Measurements from ENCODE around the gene AFF3. TPM values are rescaled to one million over a fixed set of nuclear protein-coding genes. Genes with fewer than 3 reads are reported as not detected.

AFF3 gene
- total and polyA plus RNA-seq, 2 of the 13 experiments (the other 11 are each of a cell fraction or from before 2014, with no cell fraction given) = not detected

DNA sequence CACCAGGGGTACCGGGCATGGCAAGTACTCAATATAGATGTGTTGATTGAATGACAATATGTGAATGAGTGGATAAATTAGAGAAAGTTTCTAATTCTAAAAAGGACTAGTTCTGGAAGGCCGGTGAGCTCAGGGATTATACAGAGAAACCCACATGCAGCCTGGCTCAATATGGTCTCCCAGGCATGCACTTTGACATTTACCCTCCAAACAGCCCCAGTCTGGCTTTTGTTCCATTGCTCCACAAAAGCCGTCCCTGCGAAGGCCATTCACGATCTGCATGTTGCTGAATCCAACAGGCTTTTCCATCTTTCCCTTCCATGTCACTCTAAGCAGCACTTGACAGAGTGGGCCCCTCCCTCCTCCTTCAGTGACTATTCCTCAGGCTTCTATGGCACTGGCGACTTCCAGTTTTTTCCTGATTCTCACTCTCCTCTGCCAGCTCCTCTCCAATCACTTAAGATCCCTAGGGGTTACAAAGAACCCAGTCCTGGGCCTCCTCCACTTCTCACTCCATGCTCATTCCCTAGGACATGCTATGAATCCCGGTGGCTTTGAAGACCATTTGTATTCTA, 266.7 kb downstream of the AFF3 start:
- intact Hi-C loops (cut with micrococcal nuclease; ENCODE audit: unreplicated experiment) = no loop called here
- DNase-seq (ENCODE audit: low spot score) (no peak), FAIRE-seq (no peak), ATAC-seq (no peak)
- no peaks in the 10 kb centered on the region for H3K4me1 ChIP-seq (ENCODE audit: insufficient read depth, low read length)
- no peak overlapping the region for H3K4me2 ChIP-seq (ENCODE audit: low read depth, low read length)
- H3K9ac ChIP-seq (ENCODE audit: insufficient read depth, low read depth, low read length) = no peak overlapping the region
- no peak overlapping the region for H2AFZ ChIP-seq (ENCODE audit: low read length)
- BruUV-seq (replicated peaks) = no TSS peak
- 0 out of 5 replicates have a peak, but pooled peaks cover 0 to 2% of the 10 kb centered on the region in 2 experiments for H3K27me3 ChIP-seq (ENCODE audit: control insufficient read depth in 1 of 2, insufficient read depth in 2 of 2, low read length in 2 of 2)
- no peak overlapping the region for H3K27ac ChIP-seq (ENCODE audit: extremely low read length, insufficient read depth, low read length)
- H3K4me3 ChIP-seq (replicated peaks in 1 of 3; ENCODE audit: insufficient read depth in 1 of 3, low read depth in 2 of 3, low read length in 3 of 3) = no peak overlapping the region
- H3K79me2 ChIP-seq (ENCODE audit: insufficient read depth, low read length) = no peaks in the 10 kb centered on the region
- 45% methylated on average over 7 of the region's 7 CpGs for whole genome bisulfite sequencing (ENCODE audit: low lambda C conversion rate)
- POLR2A ChIA-PET = no interaction called here
- CTCF ChIA-PET (ENCODE audit: low intra/inter-chr PET ratio, low total read pairs) = no interaction called here
- H3K9me3 ChIP-seq (ENCODE audit: low read length) = no peaks in the 10 kb centered on the region
- H3K36me3 ChIP-seq (replicated peaks in 1 of 2; ENCODE audit: control insufficient read depth in 1 of 2, insufficient read depth in 2 of 2, low read length in 2 of 2) = no peaks in the 10 kb centered on the region
- in situ Hi-C loops (cut with HindIII; ENCODE audit: extremely low pct_ligation_motif_present, low pct_unique_long_range_greater_than_20kb) = no loop called here
- H4K20me1 ChIP-seq (ENCODE audit: insufficient read depth, low read length) = no peaks in the 10 kb centered on the region
- TF ChIP-seq JUNB (CRISPR knock-in tag; IDR thresholded peaks at IDR 0.05; ENCODE audit: borderline replicate concordance) = no peak
- TF ChIP-seq NR3C1 (CRISPR knock-in tag; IDR thresholded peaks at IDR 0.05) = no peak
- TF ChIP-seq ZKSCAN8 (CRISPR knock-in tag; IDR thresholded peaks at IDR 0.05; ENCODE audit: borderline replicate concordance) = no peak
- no peak for TF ChIP-seq PCBP1 (IDR thresholded peaks at IDR 0.05; ENCODE audit: borderline replicate concordance, low read depth, low read length)
- TF ChIP-seq, protein P1, sequence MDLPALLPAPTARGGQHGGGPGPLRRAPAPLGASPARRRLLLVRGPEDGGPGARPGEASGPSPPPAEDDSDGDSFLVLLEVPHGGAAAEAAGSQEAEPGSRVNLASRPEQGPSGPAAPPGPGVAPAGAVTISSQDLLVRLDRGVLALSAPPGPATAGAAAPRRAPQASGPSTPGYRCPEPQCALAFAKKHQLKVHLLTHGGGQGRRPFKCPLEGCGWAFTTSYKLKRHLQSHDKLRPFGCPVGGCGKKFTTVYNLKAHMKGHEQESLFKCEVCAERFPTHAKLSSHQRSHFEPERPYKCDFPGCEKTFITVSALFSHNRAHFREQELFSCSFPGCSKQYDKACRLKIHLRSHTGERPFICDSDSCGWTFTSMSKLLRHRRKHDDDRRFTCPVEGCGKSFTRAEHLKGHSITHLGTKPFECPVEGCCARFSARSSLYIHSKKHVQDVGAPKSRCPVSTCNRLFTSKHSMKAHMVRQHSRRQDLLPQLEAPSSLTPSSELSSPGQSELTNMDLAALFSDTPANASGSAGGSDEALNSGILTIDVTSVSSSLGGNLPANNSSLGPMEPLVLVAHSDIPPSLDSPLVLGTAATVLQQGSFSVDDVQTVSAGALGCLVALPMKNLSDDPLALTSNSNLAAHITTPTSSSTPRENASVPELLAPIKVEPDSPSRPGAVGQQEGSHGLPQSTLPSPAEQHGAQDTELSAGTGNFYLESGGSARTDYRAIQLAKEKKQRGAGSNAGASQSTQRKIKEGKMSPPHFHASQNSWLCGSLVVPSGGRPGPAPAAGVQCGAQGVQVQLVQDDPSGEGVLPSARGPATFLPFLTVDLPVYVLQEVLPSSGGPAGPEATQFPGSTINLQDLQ (CRISPR knock-in tag; IDR thresholded peaks at IDR 0.05) = no peak
- no peak for TF ChIP-seq CENPX (CRISPR knock-in tag; IDR thresholded peaks at IDR 0.05)
- TF ChIP-seq NKX3-1 (CRISPR knock-in tag; IDR thresholded peaks at IDR 0.05) = no peak
- no peak for TF ChIP-seq NFE2L1 (CRISPR knock-in tag; IDR thresholded peaks at IDR 0.05; ENCODE audit: borderline replicate concordance)
- TF ChIP-seq ZNF773 (CRISPR knock-in tag; IDR thresholded peaks at IDR 0.05; ENCODE audit: borderline replicate concordance) = no peak
- TF ChIP-seq, protein P2, sequence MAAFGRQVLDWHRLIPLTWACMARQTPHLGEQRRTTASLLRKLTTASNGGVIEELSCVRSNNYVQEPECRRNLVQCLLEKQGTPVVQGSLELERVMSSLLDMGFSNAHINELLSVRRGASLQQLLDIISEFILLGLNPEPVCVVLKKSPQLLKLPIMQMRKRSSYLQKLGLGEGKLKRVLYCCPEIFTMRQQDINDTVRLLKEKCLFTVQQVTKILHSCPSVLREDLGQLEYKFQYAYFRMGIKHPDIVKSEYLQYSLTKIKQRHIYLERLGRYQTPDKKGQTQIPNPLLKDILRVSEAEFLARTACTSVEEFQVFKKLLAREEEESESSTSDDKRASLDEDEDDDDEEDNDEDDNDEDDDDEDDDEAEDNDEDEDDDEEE (CRISPR knock-in tag; IDR thresholded peaks at IDR 0.05) = no peak
- no peak for TF ChIP-seq SRSF9 (IDR thresholded peaks at IDR 0.05; ENCODE audit: borderline replicate concordance, insufficient read depth, low read depth, low read length, poor library complexity, severe bottlenecking)
- no peak for TF ChIP-seq ZNF280D (CRISPR knock-in tag; IDR thresholded peaks at IDR 0.05)
- no peak for TF ChIP-seq FOSL1 (CRISPR knock-in tag; IDR thresholded peaks at IDR 0.05; ENCODE audit: borderline replicate concordance)
- no peak for TF ChIP-seq DMTF1 (CRISPR knock-in tag; IDR thresholded peaks at IDR 0.05)

Data from HepG2 (cell line).